ENCODE measurements around the gene NEK7. TPM values are rescaled to one million over a fixed set of nuclear protein-coding genes. Genes with fewer than 3 reads are reported as not detected.

Gene NEK7
- total RNA-seq, 6 experiments from 2014 or later = 20.6 to 32.3 (median 21.5) TPM

GRCh38 chr1:198234520-198235251, 77.9 kb downstream of the NEK7 start:
- no peaks in the 10 kb centered on the region for H3K27me3 ChIP-seq
- no peak for TF ChIP-seq POLR2A (IDR thresholded peaks at IDR 0.05)
- TF ChIP-seq CTCF (IDR thresholded peaks at IDR 0.05) = no peak
- intact Hi-C loops (cut with DNase I) = no loop called here
- H3K36me3 ChIP-seq = no peaks in the 10 kb centered on the region
- H3K4me3 ChIP-seq = no peak overlapping the region
- H3K4me1 ChIP-seq = no peaks in the 10 kb centered on the region
- no peaks in the 10 kb centered on the region for H3K9me3 ChIP-seq
- 39% methylated on average over 5 of the region's 5 CpGs for WGBS (ENCODE audit: insufficient coverage, low coverage, low lambda C conversion rate, missing lambda C conversion rate)
- DNase-seq = no peak
- ATAC-seq = peak in 3 of 4 donors; percentile 30 to 69 (median 40)
- H3K27ac ChIP-seq = no peak overlapping the region

GRCh38 chr1:198238121-198238520, 81.3 kb downstream of the NEK7 start:
- ATAC-seq (peak; percentile 44 to 73 (median 60)), DNase-seq (peak in 1 of 3 donors; percentile 52)
- intact Hi-C loops (cut with DNase I) = no loop called here
- Histone ChIP-seq H3K4me3 (no peak overlapping the region), H3K27me3 (no peaks in the 10 kb centered on the region), H3K27ac (no peak overlapping the region), H3K9me3 (no peaks in the 10 kb centered on the region), H3K4me1 (no peaks in the 10 kb centered on the region), H3K36me3 (no peaks in the 10 kb centered on the region)
- TF ChIP-seq POLR2A (IDR thresholded peaks at IDR 0.05) = no peak
- TF ChIP-seq CTCF (IDR thresholded peaks at IDR 0.05) = no peak
- WGBS (ENCODE audit: insufficient coverage, low coverage, low lambda C conversion rate, missing lambda C conversion rate) = 74% methylated on average over 2 of the region's 2 CpGs

GRCh38 chr1:198241553-198241952, 84.8 kb downstream of the NEK7 start:
- intact Hi-C loops (cut with DNase I) = no loop called here
- no peak overlapping the region for H3K4me3 ChIP-seq
- 95% methylated on average over 2 of the region's 2 CpGs for WGBS (ENCODE audit: insufficient coverage, low coverage, low lambda C conversion rate, missing lambda C conversion rate)
- H3K9me3 ChIP-seq = no peaks in the 10 kb centered on the region
- H3K36me3 ChIP-seq = no peaks in the 10 kb centered on the region
- DNase-seq (no peak), ATAC-seq (no peak)
- no peak overlapping the region for H3K27ac ChIP-seq
- TF ChIP-seq CTCF (IDR thresholded peaks at IDR 0.05) = no peak
- no peak for TF ChIP-seq POLR2A (IDR thresholded peaks at IDR 0.05)
- H3K4me1 ChIP-seq = no peaks in the 10 kb centered on the region
- H3K27me3 ChIP-seq = no peaks in the 10 kb centered on the region

- Histone ChIP-seq H3K27me3 (no peaks in the 10 kb centered on the region), H3K4me1 (no peaks in the 10 kb centered on the region), H3K9me3 (no peaks in the 10 kb centered on the region), H3K27ac (no peak overlapping the region), H3K4me3 (no peak overlapping the region), H3K36me3 (no peaks in the 10 kb centered on the region)
- intact Hi-C loops (cut with DNase I) = no loop called here
- ATAC-seq = no peak
- DNase-seq = no peak
- no peak for TF ChIP-seq POLR2A (IDR thresholded peaks at IDR 0.05)
- no peak for TF ChIP-seq CTCF (IDR thresholded peaks at IDR 0.05)
These were observed 88.0 kb downstream of the NEK7 start for GRCh38 chr1:198244772-198245171.

Measured in right lobe of liver (tissue), 6 donors.